H1 (cell line): ENCODE results near the gene TMEM176B. TPM values are rescaled to one million over a fixed set of nuclear protein-coding genes. Genes with fewer than 3 reads are reported as not detected.

Experiments used
- CTCF ChIA-PET: fragments of 300-600 bp; sonication (Branson Sonifier 250); formaldehyde crosslinking; loops from one replicate; lab custom pipeline; 2021; ENCODE audit not compliant: partially characterized antibody; lab: Charles Lee
- POLR2A ChIA-PET: fragments of 300-600 bp; sonication (Branson Sonifier 250); formaldehyde crosslinking; loops from one replicate; lab custom pipeline; 2021; ENCODE audit warnings: inconsistent platforms; ENCODE audit not compliant: partially characterized antibody; lab: Charles Lee
- DNase-seq, 2 experiments: peaks; one replicate each; pipeline versions ENCODE4 v3.0.0 to v3.0.0-alpha.2; 2010 to 2022; ENCODE audit warnings: low spot score in 2 of 2, low read depth in 1 of 2, mixed read lengths in 1 of 2
- FAIRE-seq: peaks from 2 replicates; lab custom pipeline; 2011; peaks lifted over from hg19 to GRCh38; lab: Jason Lieb, UNC
- H2AFZ ChIP-seq: 2 replicates; pipeline ENCODE4 v1.8.1; 2012; ENCODE audit warnings: low read length, inconsistent platforms
- H2AK5ac ChIP-seq: 2 replicates; pipeline ENCODE4 v1.6.1; 2013; ENCODE audit warnings: low read depth, low read length
- H2BK120ac ChIP-seq: replicated peaks from 2 replicates; pipeline ENCODE3; 2013; ENCODE audit warnings: low read depth, low read length, inconsistent platforms
- H2BK12ac ChIP-seq: 2 replicates; pipeline ENCODE4 v1.6.1; 2013; ENCODE audit warnings: low read depth, low read length
- H2BK15ac ChIP-seq: 2 replicates; pipeline ENCODE4 v1.6.1; 2013; ENCODE audit warnings: low read length
- H2BK20ac ChIP-seq: 2 replicates; pipeline ENCODE4 v1.6.1; 2013; ENCODE audit warnings: low read length
- H2BK5ac ChIP-seq: 2 replicates; pipeline ENCODE4 v1.6.1; 2013; ENCODE audit warnings: low read depth, low read length
- H3K14ac ChIP-seq: 2 replicates; pipeline ENCODE4 v1.6.1; 2013; ENCODE audit warnings: inconsistent platforms; ENCODE audit not compliant: insufficient read length
- H3K18ac ChIP-seq: 2 replicates; pipeline ENCODE4 v1.6.1; 2013; ENCODE audit warnings: low read length; ENCODE audit errors: extremely low read depth
- H3K23ac ChIP-seq: 2 replicates; pipeline ENCODE4 v1.6.1; 2013; ENCODE audit warnings: inconsistent platforms; ENCODE audit not compliant: insufficient read length
- H3K23me2 ChIP-seq: 2 replicates; pipeline ENCODE4 v1.6.1; 2013; ENCODE audit warnings: low read depth, low read length
- H3K27ac ChIP-seq: 2 replicates; pipeline ENCODE4 v1.6.1; 2011; ENCODE audit warnings: low read depth, low read length, inconsistent platforms
- H3K27me3 ChIP-seq, 4 experiments: replicated peaks in 1 of 4; 1 replicate in 1 of 4; 2 replicates in 3 of 4; pipeline versions ENCODE4 v1.6.1 to v1.8.1; 2011 to 2013; ENCODE audit warnings: low read length in 3 of 4, mild to moderate bottlenecking in 3 of 4, inconsistent platforms in 2 of 4, mixed read lengths in 2 of 4, moderate library complexity in 1 of 4; ENCODE audit not compliant: control insufficient read depth in 3 of 4, insufficient read depth in 3 of 4; ENCODE audit errors: extremely low read depth in 1 of 4
- H3K36me3 ChIP-seq, 4 experiments: 2 replicates each; pipeline versions ENCODE4 v1.6.1 to v1.8.1; 2011 to 2013; ENCODE audit warnings: mild to moderate bottlenecking in 4 of 4, low read length in 3 of 4, moderate library complexity in 2 of 4, control low read depth in 1 of 4, inconsistent platforms in 1 of 4; ENCODE audit not compliant: insufficient read depth in 4 of 4, control insufficient read depth in 2 of 4
- H3K4ac ChIP-seq: replicated peaks from 2 replicates; pipeline ENCODE3; 2013; ENCODE audit warnings: low read length, low read depth, mixed read lengths, inconsistent platforms; ENCODE audit not compliant: insufficient read length
- H3K4me1 ChIP-seq, 4 experiments: replicated peaks in 1 of 4; 1 replicate in 1 of 4; 2 replicates in 3 of 4; pipeline versions ENCODE4 v1.6.1 to v1.8.1; 2011 to 2013; ENCODE audit warnings: low read length in 3 of 4, inconsistent platforms in 2 of 4, mixed read lengths in 1 of 4; ENCODE audit not compliant: insufficient read depth in 4 of 4, control insufficient read depth in 3 of 4
- H3K4me2 ChIP-seq, 2 experiments: 2 replicates each; pipeline versions ENCODE4 v1.6.1 to v1.8.1; 2011 to 2013; ENCODE audit warnings: low read depth in 2 of 2, low read length in 2 of 2, control low read depth in 1 of 2, inconsistent platforms in 1 of 2, mild to moderate bottlenecking in 1 of 2; ENCODE audit not compliant: insufficient read depth in 1 of 2
- H3K4me3 ChIP-seq, 4 experiments: fragments of 200-600, 300-600 bp in 1 of 4; sonication (generic), shearing (Covaris generic), sonication (Bioruptor Twin) in 1 of 4; 2 replicates each; pipeline versions ENCODE4 v1.5.1 to v1.8.1; 2011 to 2016; ENCODE audit warnings: low read length in 4 of 4, low read depth in 3 of 4, control low read depth in 2 of 4, inconsistent platforms in 2 of 4, mild to moderate bottlenecking in 2 of 4, mixed read lengths in 1 of 4, moderate library complexity in 1 of 4; ENCODE audit not compliant: insufficient read depth in 2 of 4; ENCODE audit errors: extremely low read depth in 1 of 4
- H3K56ac ChIP-seq: replicated peaks from 2 replicates; pipeline ENCODE3; 2013; ENCODE audit warnings: low read depth, mild to moderate bottlenecking, mixed read lengths, low read length, inconsistent platforms; ENCODE audit not compliant: insufficient read length
- H3K79me1 ChIP-seq: 2 replicates; pipeline ENCODE4 v1.6.1; 2013; ENCODE audit warnings: low read depth, low read length, control low read depth
- H3K79me2 ChIP-seq, 2 experiments: 2 replicates each; pipeline versions ENCODE4 v1.6.1 to v1.8.1; 2012 to 2013; ENCODE audit warnings: low read length in 2 of 2, mild to moderate bottlenecking in 2 of 2, inconsistent platforms in 1 of 2; ENCODE audit not compliant: insufficient read depth in 2 of 2, control insufficient read depth in 1 of 2
- H3K9ac ChIP-seq, 4 experiments: replicated peaks in 1 of 4; 1 replicate in 1 of 4; 2 replicates in 3 of 4; pipeline versions ENCODE4 v1.6.1 to v1.8.1; 2011 to 2013; ENCODE audit warnings: low read depth in 3 of 4, low read length in 3 of 4, control low read depth in 2 of 4, mild to moderate bottlenecking in 2 of 4, moderate library complexity in 2 of 4, inconsistent platforms in 1 of 4; ENCODE audit errors: extremely low read depth in 1 of 4
- H3K9me3 ChIP-seq, 2 experiments: 2 replicates each; pipeline versions ENCODE4 v1.6.1 to v1.8.1; 2012 to 2013; ENCODE audit warnings: mild to moderate bottlenecking in 2 of 2, moderate library complexity in 2 of 2, control low read depth in 1 of 2, inconsistent platforms in 1 of 2, low read depth in 1 of 2, low read length in 1 of 2, mixed read lengths in 1 of 2; ENCODE audit not compliant: insufficient read depth in 2 of 2
- H4K20me1 ChIP-seq, 2 experiments: replicated peaks in 1 of 2; 2 replicates each; pipeline versions ENCODE3 to v1.8.1; 2011 to 2013; ENCODE audit warnings: inconsistent platforms in 2 of 2, low read length in 2 of 2, mild to moderate bottlenecking in 1 of 2; ENCODE audit not compliant: insufficient read depth in 2 of 2, control insufficient read depth in 1 of 2
- H4K5ac ChIP-seq: 2 replicates; pipeline ENCODE4 v1.6.1; 2013; ENCODE audit warnings: low read length, low read depth, mixed read lengths, inconsistent platforms; ENCODE audit not compliant: insufficient read length
- H4K8ac ChIP-seq: 2 replicates; pipeline ENCODE4 v1.8.0; 2013; ENCODE audit warnings: mild to moderate bottlenecking, moderate library complexity, low read length, inconsistent platforms; ENCODE audit not compliant: insufficient read depth; ENCODE audit errors: extremely low read depth
- H4K91ac ChIP-seq: replicated peaks from 2 replicates; pipeline ENCODE3; 2013; ENCODE audit warnings: low read length, mixed read lengths, inconsistent platforms; ENCODE audit not compliant: insufficient read length
- CHD1 ChIP-seq: IDR thresholded peaks from 2 replicates; pipeline ENCODE4 v1.6.1; 2012; ENCODE audit warnings: low read depth, low read length, improper control_type of control experiment
- WGBS, 2 experiments: shearing (Covaris generic) in 1 of 2; methylation state at CpG; one replicate each; pipeline versions ENCODE4 v1.1.6 to v1.1.7; 2013 to 2015; ENCODE audit warnings: low lambda C conversion rate in 2 of 2, mixed read lengths in 2 of 2, inconsistent platforms in 1 of 2, low coverage in 1 of 2, missing lambda C conversion rate in 1 of 2; ENCODE audit not compliant: insufficient replicate concordance in 2 of 2, insufficient coverage in 1 of 2, insufficient read length in 1 of 2; ENCODE audit errors: extremely low coverage in 1 of 2, missing lambda C conversion rate in 1 of 2; 5-methylcytosine and 5-hydroxymethylcytosine counted together
- polyA plus RNA-seq, 7 experiments: library from polyadenylated mRNA; depleted of rRNA in 3 of 7; stranded (reverse) in 5 of 7; unstranded in 2 of 7; fragments of >200 nt in 5 of 7; fragments of 200-250 nt in 2 of 7; gene quantifications; 1 replicate in 5 of 7; 2 replicates in 1 of 7; 4 replicates in 1 of 7; pipeline versions ENCODE4 v1.2.1 to v1.2.3, GENCODE V29; 2011 to 2013; ENCODE audit warnings: missing spikeins in 2 of 7, mixed read lengths in 2 of 7
- total RNA-seq: library from RNA; stranded (reverse); fragmentation: NEBNext Ultra II Directional; extraction: Animal tissue kit (Norgen Biotek cat#: 25700); gene quantifications from 2 replicates; pipeline ENCODE4 v1.2.1, GENCODE V29; 2021

TMEM176B gene
- total and polyA plus RNA-seq, 2 of the 8 experiments (the other 6 are each of a cell fraction or from before 2014, with no cell fraction given), result 1.2 to 2.1 TPM

- CTCF ChIA-PET, result no interaction called here
- no peaks in the 10 kb centered on the region for H3K9me3 ChIP-seq
- H2BK20ac ChIP-seq, result no peak overlapping the region
- peaks cover 0 to 6% (median 0%) of the 10 kb centered on the region in 4 experiments; a peak in 1 of 7 replicates for H3K4me1 ChIP-seq
- H3K79me2 ChIP-seq, result no peaks in the 10 kb centered on the region
- H3K4ac ChIP-seq, result no peak overlapping the region
- no peak overlapping the region for H2BK12ac ChIP-seq
- no peak overlapping the region for H3K9ac ChIP-seq
- no peak overlapping the region for H3K4me3 ChIP-seq
- H3K36me3 ChIP-seq, result no peaks in the 10 kb centered on the region
- no peaks in the 10 kb centered on the region for H3K79me1 ChIP-seq
- no peak overlapping the region for H3K56ac ChIP-seq
- WGBS, 2 experiments, result 80% methylated on average over 3 of the region's 3 CpGs; no CpG with 5 or more reads in 1 of the 2 experiments
- peak in 1 of 2 experiments; percentile 27 for DNase-seq
- no peak overlapping the region for H3K18ac ChIP-seq
- no peak overlapping the region for H3K23ac ChIP-seq
- no peak overlapping the region for H4K5ac ChIP-seq
- no peaks in the 10 kb centered on the region for H3K27me3 ChIP-seq
- H4K91ac ChIP-seq, result no peak overlapping the region
- POLR2A ChIA-PET, result no interaction called here
- no peak overlapping the region for H2AFZ ChIP-seq
- H2BK120ac ChIP-seq, result no peak overlapping the region
- no peak for FAIRE-seq
- no peak overlapping the region for H3K4me2 ChIP-seq
- no peak overlapping the region for H3K14ac ChIP-seq
- H3K23me2 ChIP-seq, result no peaks in the 10 kb centered on the region
- H4K20me1 ChIP-seq, result no peaks in the 10 kb centered on the region
- no peak overlapping the region for H3K27ac ChIP-seq
- H2AK5ac ChIP-seq, result no peak overlapping the region
- no peak overlapping the region for H2BK15ac ChIP-seq
- H2BK5ac ChIP-seq, result no peak overlapping the region
- no peak overlapping the region for H4K8ac ChIP-seq
- TF ChIP-seq CHD1, result no peak
These were observed 48.5 kb upstream of the TMEM176B start for GRCh38 chr7:150848561-150849115.
